ENCODE results near the gene ZNF195. TPM values are rescaled to one million over a fixed set of nuclear protein-coding genes. Genes with fewer than 3 reads are reported as not detected.

ZNF195 gene
- total and polyA plus RNA-seq, 2 experiments from 2014 or later: 101 to 116 TPM

- no peak for TF ChIP-seq REST (IDR thresholded peaks at IDR 0.05; ENCODE audit: unreplicated experiment)
Observed at GRCh38 chr11:3367221-3367620, 11.7 kb downstream of the ZNF195 start (continued).

GRCh38 chr11:3359092-3359824, 19.7 kb downstream of the ZNF195 start:
- H3F3A ChIP-seq (replicated peaks; ENCODE audit: low read depth): peaks cover 22% of the 10 kb centered on the region
- H3K4me3 ChIP-seq: peak overlapping the region; percentile 26; the same call in 1 of the 2 replicates
- H3K27me3 ChIP-seq (ENCODE audit: insufficient read depth): no peaks in the 10 kb centered on the region
- H3K79me2 ChIP-seq (replicated peaks; ENCODE audit: insufficient read depth): peaks cover 27% of the 10 kb centered on the region
- no peaks in the 10 kb centered on the region for H4K20me1 ChIP-seq (replicated peaks; ENCODE audit: insufficient read depth)
- Mint-ChIP-seq H3K9me3 (peaks cover 82% of the 10 kb centered on the region), H3K36me3 (ENCODE audit: low read depth) (peaks cover 83% of the 10 kb centered on the region), H3K27me3 (ENCODE audit: insufficient read depth, low read depth, poor library complexity) (peaks cover 41% of the 10 kb centered on the region), H3K4me1 (no peaks in the 10 kb centered on the region; the same call in 2 of the 3 replicates), H3K4me3 (no peak overlapping the region), H3K27ac (no peak overlapping the region)
- TF ChIP-seq CREB1 (CRISPR knock-in tag; IDR thresholded peaks at IDR 0.05; ENCODE audit: low read depth) (no peak), EZH2 (IDR thresholded peaks at IDR 0.05; ENCODE audit: low read depth, unreplicated experiment) (no peak), ZNF331 (CRISPR knock-in tag; IDR thresholded peaks at IDR 0.05; ENCODE audit: low read depth) (no peak), STAT1 (IDR thresholded peaks at IDR 0.05; ENCODE audit: unreplicated experiment) (no peak), POLR2AphosphoS5 (IDR thresholded peaks at IDR 0.05; ENCODE audit: low read depth) (no peak)
- H2AFZ ChIP-seq: no peak overlapping the region
- no peaks in the 10 kb centered on the region for H3K4me1 ChIP-seq (ENCODE audit: insufficient read depth)
- H3K36me3 ChIP-seq (ENCODE audit: insufficient read depth): peaks cover 62% of the 10 kb centered on the region
- no peak overlapping the region for H3K4me2 ChIP-seq
- DNase-seq (ENCODE audit: low spot score): peak; percentile 43
- no peak overlapping the region for H3K27ac ChIP-seq (ENCODE audit: low read depth)
- ATAC-seq: no peak
- no peaks in the 10 kb centered on the region for H3K9me2 ChIP-seq (ENCODE audit: insufficient read depth)

- H3K4me2 ChIP-seq: no peak overlapping the region
- Mint-ChIP-seq H3K27me3 (ENCODE audit: insufficient read depth, low read depth, poor library complexity) (peaks cover 41% of the 10 kb centered on the region), H3K27ac (no peak overlapping the region), H3K9me3 (peaks cover 71% of the 10 kb centered on the region), H3K4me1 (no peaks in the 10 kb centered on the region; the same call in 2 of the 3 replicates), H3K4me3 (no peak overlapping the region), H3K36me3 (ENCODE audit: low read depth) (peaks cover 72% of the 10 kb centered on the region)
- H3K4me3 ChIP-seq: no peak overlapping the region
- H3K79me2 ChIP-seq (replicated peaks; ENCODE audit: insufficient read depth): peaks cover 16% of the 10 kb centered on the region
- H3K4me1 ChIP-seq (ENCODE audit: insufficient read depth): 0 out of 2 replicates have a peak, but pooled peaks cover under 1% of the 10 kb centered on the region
- ATAC-seq (no peak), DNase-seq (ENCODE audit: low spot score) (no peak)
- no peak overlapping the region for H2AFZ ChIP-seq
- no peaks in the 10 kb centered on the region for H3K27me3 ChIP-seq (ENCODE audit: insufficient read depth)
- H3K27ac ChIP-seq (ENCODE audit: low read depth): no peak overlapping the region
- H4K20me1 ChIP-seq (replicated peaks; ENCODE audit: insufficient read depth): no peaks in the 10 kb centered on the region
- no peaks in the 10 kb centered on the region for H3K9me2 ChIP-seq (ENCODE audit: insufficient read depth)
- H3K36me3 ChIP-seq (ENCODE audit: insufficient read depth): peaks cover 51% of the 10 kb centered on the region
- peaks cover 22% of the 10 kb centered on the region for H3F3A ChIP-seq (replicated peaks; ENCODE audit: low read depth)
- TF ChIP-seq ETS1 (IDR thresholded peaks at IDR 0.05): no peak
- no peak for TF ChIP-seq POLR2AphosphoS5 (IDR thresholded peaks at IDR 0.05; ENCODE audit: low read depth)
- TF ChIP-seq JUNB (IDR thresholded peaks at IDR 0.05; ENCODE audit: unreplicated experiment): no peak
- no peak for TF ChIP-seq CREB1 (CRISPR knock-in tag; IDR thresholded peaks at IDR 0.05; ENCODE audit: low read depth)
- no peak for TF ChIP-seq REST (IDR thresholded peaks at IDR 0.05; ENCODE audit: unreplicated experiment)
Observed at GRCh38 chr11:3357994-3358676, 20.8 kb downstream of the ZNF195 start.
